Common myeloid progenitor, CD34-positive (primary cell): ENCODE results near the gene ALDH1L2.

Experiments
- CTCF ChIA-PET: fragments of 350-600 bp; sonication (Branson Sonifier 250); formaldehyde crosslinking; loops from one replicate; lab custom pipeline; 2021; ENCODE audit warnings: antibody characterized with exemption; lab: Charles Lee
- POLR2A ChIA-PET: fragments of 350-600 bp; sonication (Branson Sonifier 250); formaldehyde crosslinking; loops from one replicate; lab custom pipeline; 2021; ENCODE audit warnings: antibody characterized with exemption; lab: Charles Lee
- DNase-seq, 3 donors: peaks; one replicate each; pipeline versions ENCODE4 v3.0.0 to v3.0.0-alpha.2; 2013
- H3K27ac ChIP-seq, 2 experiments: 1 replicate in 1 of 2; 2 replicates in 1 of 2; pipeline ENCODE4 v1.7.0; 2013; ENCODE audit warnings: inconsistent platforms in 2 of 2, low read length in 2 of 2, mild to moderate bottlenecking in 2 of 2, low read depth in 1 of 2, moderate library complexity in 1 of 2; ENCODE audit not compliant: severe bottlenecking in 2 of 2, insufficient read depth in 1 of 2, poor library complexity in 1 of 2
- H3K27me3 ChIP-seq, 5 experiments: replicated peaks in 2 of 5; 1 replicate in 3 of 5; 2 replicates in 2 of 5; pipeline versions ENCODE4 v1.6.1 to v1.7.0; 2013; ENCODE audit warnings: low read length in 4 of 5, mild to moderate bottlenecking in 2 of 5, moderate library complexity in 2 of 5, inconsistent platforms in 1 of 5; ENCODE audit not compliant: insufficient read depth in 5 of 5, control insufficient read depth in 4 of 5
- H3K36me3 ChIP-seq, 4 experiments: 1 replicate in 2 of 4; 2 replicates in 2 of 4; pipeline versions ENCODE4 v1.6.1 to v1.7.0; 2013; ENCODE audit warnings: low read length in 3 of 4, control low read depth in 1 of 4, mild to moderate bottlenecking in 1 of 4; ENCODE audit not compliant: control insufficient read depth in 4 of 4, insufficient read depth in 4 of 4
- H3K4me1 ChIP-seq, 4 experiments: 1 replicate in 3 of 4; 2 replicates in 1 of 4; pipeline versions ENCODE4 v1.6.1 to v1.7.1; 2013; ENCODE audit warnings: low read length in 3 of 4, mild to moderate bottlenecking in 3 of 4, control low read depth in 1 of 4, inconsistent platforms in 1 of 4, moderate library complexity in 1 of 4; ENCODE audit not compliant: control insufficient read depth in 4 of 4, insufficient read depth in 4 of 4; ENCODE audit errors: control extremely low read depth in 1 of 4
- H3K4me3 ChIP-seq, 7 experiments: 1 replicate in 4 of 7; 2 replicates in 3 of 7; pipeline versions ENCODE4 v1.5.1 to v1.7.0; 2013; ENCODE audit warnings: mild to moderate bottlenecking in 7 of 7, low read length in 6 of 7, moderate library complexity in 6 of 7, inconsistent platforms in 2 of 7, low read depth in 2 of 7, control low read depth in 1 of 7; ENCODE audit not compliant: insufficient read depth in 4 of 7, control insufficient read depth in 1 of 7; ENCODE audit errors: extremely low read depth in 1 of 7
- H3K9me3 ChIP-seq, 5 experiments: 1 replicate in 4 of 5; 2 replicates in 1 of 5; pipeline versions ENCODE4 v1.6.1 to v1.7.1; 2013; ENCODE audit warnings: low read length in 4 of 5, mild to moderate bottlenecking in 2 of 5, inconsistent platforms in 1 of 5, low read depth in 1 of 5, moderate library complexity in 1 of 5; ENCODE audit not compliant: control insufficient read depth in 4 of 5, insufficient read depth in 2 of 5; ENCODE audit errors: control extremely low read depth in 1 of 5
- WGBS: methylation state at CpG from one replicate; pipeline ENCODE4 v1.1.5; 2013; ENCODE audit not compliant: insufficient coverage; 5-methylcytosine and 5-hydroxymethylcytosine counted together

Gene ALDH1L2

DNA sequence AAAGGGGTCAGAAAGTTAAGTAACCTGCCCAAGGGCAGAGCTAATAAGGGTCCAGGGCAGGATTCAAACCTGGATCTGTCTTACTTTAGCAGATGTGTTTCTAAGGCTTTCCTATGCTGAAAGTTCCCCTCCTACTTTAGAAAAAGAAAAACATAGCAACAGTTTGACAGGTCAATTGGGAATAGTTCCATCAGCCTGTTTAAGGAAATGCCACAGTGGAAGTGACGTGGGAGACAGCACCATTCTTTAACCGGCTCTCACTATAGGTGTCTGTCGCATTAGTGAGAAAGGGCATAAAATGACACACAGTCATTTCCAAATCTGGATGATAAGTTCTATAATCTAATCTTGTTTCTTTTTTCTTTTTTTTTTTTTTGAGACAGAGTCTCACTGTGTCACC lies 7.3 kb downstream of the ALDH1L2 start:
- no peak overlapping the region for H3K4me3 ChIP-seq
- no peaks in the 10 kb centered on the region for H3K9me3 ChIP-seq
- no peaks in the 10 kb centered on the region for H3K36me3 ChIP-seq
- H3K4me1 ChIP-seq, result no peaks in the 10 kb centered on the region
- ChIA-PET POLR2A (interaction anchor here (0.7 kb wide), 1 partner anchor 433 kb away, joined by 3 read pairs; no protein-coding TSS in a partner anchor), CTCF (no interaction called here)
- 100% methylated on average over 1 of the region's 3 CpGs for WGBS
- no peak overlapping the region for H3K27ac ChIP-seq
- H3K27me3 ChIP-seq, result peaks cover 0 to 4% (median 0%) of the 10 kb centered on the region in 5 experiments
- no peak for DNase-seq

DNA sequence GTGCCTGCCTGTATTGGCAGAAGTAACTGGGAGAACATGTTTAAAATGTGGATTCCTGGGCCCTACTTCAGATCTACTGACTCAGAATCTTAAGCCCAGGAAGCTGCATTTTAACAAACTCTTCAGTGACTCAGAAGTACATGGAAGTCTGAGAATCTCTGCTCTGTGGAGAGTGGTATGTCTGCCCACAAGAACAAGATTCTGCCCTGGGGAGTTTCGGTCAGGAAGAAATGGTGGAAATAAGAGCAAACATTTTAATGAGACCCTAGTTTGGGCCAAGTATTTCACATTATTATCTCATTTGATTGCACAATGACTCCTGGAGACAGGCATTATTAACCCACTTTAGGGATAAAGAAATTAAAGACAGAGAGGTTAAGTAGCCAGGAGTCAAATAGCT lies 8.2 kb downstream of the ALDH1L2 start:
- CTCF ChIA-PET, result interaction anchor here (0.8 kb wide), 1 partner anchor 90 kb away, joined by 3 read pairs; the partner anchor contains the start of gene NOPCHAP1
- H3K36me3 ChIP-seq, result no peaks in the 10 kb centered on the region
- H3K27ac ChIP-seq, result no peak overlapping the region
- no peak for DNase-seq
- no peaks in the 10 kb centered on the region for H3K9me3 ChIP-seq
- no CpG with 5 or more reads among the region's 1 CpG for WGBS
- no peaks in the 10 kb centered on the region for H3K27me3 ChIP-seq
- no peak overlapping the region for H3K4me3 ChIP-seq
- POLR2A ChIA-PET, result no interaction called here
- H3K4me1 ChIP-seq, result no peaks in the 10 kb centered on the region

DNA sequence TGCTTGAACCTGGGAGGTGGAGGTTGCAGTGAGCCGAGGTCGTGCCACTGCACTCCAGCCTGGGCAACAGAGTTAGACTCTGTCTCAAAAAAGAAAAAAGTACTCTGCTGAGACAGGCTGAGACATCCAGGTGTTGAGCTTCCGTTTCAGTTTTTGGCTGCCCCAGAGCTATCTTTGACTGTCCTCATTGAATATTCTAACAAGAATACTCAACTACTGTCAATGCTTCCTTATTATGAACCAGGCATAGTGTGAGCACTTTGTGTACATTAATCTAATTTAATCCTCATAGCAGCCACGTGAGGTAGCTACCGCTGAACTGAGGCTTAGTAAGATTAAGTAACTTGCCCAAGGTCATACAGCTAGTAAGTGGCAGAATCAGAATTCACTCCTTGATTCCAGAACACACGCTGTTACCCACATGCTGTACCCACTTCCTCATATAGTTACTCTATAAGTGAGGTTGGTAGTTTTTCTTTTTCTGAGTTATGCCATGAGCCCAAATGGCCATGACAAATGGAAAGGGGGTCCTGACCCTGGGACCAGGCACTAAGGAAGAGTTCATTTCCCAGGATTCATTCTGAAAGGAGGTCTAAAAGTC lies 11.3 kb downstream of the ALDH1L2 start:
- ChIA-PET CTCF (no interaction called here), POLR2A (no interaction called here)
- 92% methylated on average over 5 of the region's 6 CpGs for WGBS
- Histone ChIP-seq H3K4me1 (no peaks in the 10 kb centered on the region), H3K9me3 (no peaks in the 10 kb centered on the region), H3K27ac (no peak overlapping the region), H3K27me3 (no peaks in the 10 kb centered on the region), H3K4me3 (no peak overlapping the region), H3K36me3 (no peaks in the 10 kb centered on the region)
- no peak for DNase-seq

DNA sequence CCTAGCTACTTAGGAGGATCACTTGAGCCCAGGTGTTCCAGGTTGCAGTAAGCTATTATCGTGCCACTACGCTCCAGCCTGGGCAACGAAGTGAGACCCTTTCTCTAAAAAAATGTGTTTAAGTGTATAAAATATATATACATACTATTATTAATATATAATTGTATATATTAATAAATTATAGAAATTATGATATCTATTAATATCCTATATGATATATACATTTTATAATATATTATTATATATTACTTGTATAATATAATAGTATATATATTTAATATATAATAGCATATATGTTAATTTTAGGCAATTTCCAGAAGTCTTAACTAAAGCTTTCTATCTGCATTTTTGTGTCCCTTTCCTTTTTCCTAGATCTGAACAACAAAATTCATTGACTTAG lies 12.3 kb downstream of the ALDH1L2 start:
- no peaks in the 10 kb centered on the region for H3K9me3 ChIP-seq
- WGBS, result no CpG with 5 or more reads among the region's 3 CpGs
- POLR2A ChIA-PET, result interaction anchor here (0.5 kb wide), 1 partner anchor 35 kb away, joined by 5 read pairs; no protein-coding TSS in a partner anchor
- H3K4me3 ChIP-seq, result no peak overlapping the region
- no peaks in the 10 kb centered on the region for H3K36me3 ChIP-seq
- CTCF ChIA-PET, result no interaction called here
- H3K27me3 ChIP-seq, result no peaks in the 10 kb centered on the region
- H3K27ac ChIP-seq, result no peak overlapping the region
- H3K4me1 ChIP-seq, result no peaks in the 10 kb centered on the region
- no peak for DNase-seq

DNA sequence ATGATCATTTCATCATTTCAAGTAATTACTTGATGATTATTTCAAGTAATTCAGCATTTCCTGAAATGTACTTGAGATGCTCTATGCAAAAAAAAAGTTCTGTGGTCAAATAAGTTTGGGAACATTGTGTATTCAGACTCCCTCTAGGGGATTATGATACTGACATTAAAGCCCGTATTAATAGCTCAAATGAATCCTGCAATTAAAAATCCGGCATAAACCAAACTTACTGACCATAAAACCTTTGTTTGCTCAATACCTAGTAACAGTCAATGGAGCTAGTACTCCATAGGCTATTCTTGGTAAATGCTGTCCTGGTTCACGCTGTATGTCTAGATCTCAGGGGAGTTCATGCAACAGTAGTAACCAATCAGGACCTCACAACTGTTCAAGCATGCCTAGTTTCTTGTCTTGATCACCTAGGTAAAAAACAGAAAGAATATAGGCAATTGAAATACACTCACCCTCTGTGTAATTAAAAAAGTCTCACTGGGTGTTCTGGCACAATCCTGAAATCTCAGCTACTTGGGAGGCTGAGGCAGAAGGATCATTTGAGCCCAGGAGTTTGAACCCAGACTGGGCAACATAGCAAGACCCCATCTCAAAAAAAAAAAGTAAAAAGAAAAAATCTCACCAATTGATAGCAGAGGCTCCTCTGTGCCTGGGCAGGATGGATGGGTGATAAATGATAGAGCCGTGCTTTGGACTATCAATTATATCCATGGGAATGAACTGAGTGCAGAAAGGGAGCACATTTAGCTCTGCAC lies 14.1 kb downstream of the ALDH1L2 start:
- H3K9me3 ChIP-seq, result no peaks in the 10 kb centered on the region
- H3K4me3 ChIP-seq, result no peak overlapping the region
- 88% methylated on average over 4 of the region's 4 CpGs for WGBS
- ChIA-PET CTCF (interaction anchor here (0.6 to 1.4 kb wide), 3 partner anchors 9 to 1169 kb away, joined by 3 to 6 read pairs (median 3); no protein-coding TSS in a partner anchor), POLR2A (interaction anchor here (0.8 kb wide), 1 partner anchor 8 kb away, joined by 3 read pairs; no protein-coding TSS in a partner anchor)
- no peaks in the 10 kb centered on the region for H3K36me3 ChIP-seq
- DNase-seq, result no peak
- no peak overlapping the region for H3K27ac ChIP-seq
- H3K4me1 ChIP-seq, result no peaks in the 10 kb centered on the region
- H3K27me3 ChIP-seq, result no peaks in the 10 kb centered on the region

DNA sequence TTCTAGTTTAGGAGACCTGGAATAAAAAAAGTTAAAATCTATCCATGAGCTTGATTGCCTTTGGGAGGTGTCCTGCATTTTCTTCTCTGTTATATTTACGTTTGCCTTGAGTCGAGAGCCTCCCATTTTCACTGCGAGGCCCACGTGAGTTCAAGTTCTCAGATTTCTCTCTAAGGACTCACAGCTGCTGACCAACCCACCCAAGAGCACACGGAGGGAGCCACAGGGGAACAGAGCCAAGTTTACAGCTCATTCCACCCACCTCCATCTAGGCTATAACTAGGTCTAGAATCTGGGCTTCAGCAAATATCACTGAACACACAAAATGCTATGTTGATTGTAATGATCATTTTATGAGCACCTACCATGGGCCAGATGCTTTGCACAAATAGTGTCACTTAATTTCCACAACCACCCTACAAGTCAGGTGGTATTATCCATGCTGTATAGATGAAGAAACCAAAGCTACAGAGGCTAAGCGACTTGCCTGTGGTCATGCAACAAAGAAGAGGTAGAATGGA lies 16.7 kb downstream of the ALDH1L2 start:
- POLR2A ChIA-PET, result no interaction called here
- CTCF ChIA-PET, result interaction anchor here (1.5 to 1.9 kb wide), 3 partner anchors 12 to 1105 kb away, joined by 3 to 5 read pairs (median 3); no protein-coding TSS in a partner anchor
- WGBS, result 87% methylated on average over 5 of the region's 6 CpGs

More for the DNA sequence above, 16.7 kb downstream of the ALDH1L2 start:
- no peaks in the 10 kb centered on the region for H3K4me1 ChIP-seq
- H3K4me3 ChIP-seq, result no peak overlapping the region
- H3K9me3 ChIP-seq, result no peaks in the 10 kb centered on the region
- H3K27ac ChIP-seq, result no peak overlapping the region
- no peaks in the 10 kb centered on the region for H3K27me3 ChIP-seq
- no peak for DNase-seq
- no peaks in the 10 kb centered on the region for H3K36me3 ChIP-seq
